PC-3 (cell line): ENCODE data around the gene RREB1. TPM values are rescaled to one million over a fixed set of nuclear protein-coding genes. Genes with fewer than 3 reads are reported as not detected.

Experiments used
- ATAC-seq: fragments of 200-7000 bp; cut with Tn5 transposase; 2 replicates; pipeline ENCODE4 v1.9.1; 2020; ENCODE audit warnings: mild to moderate bottlenecking, moderate library complexity
- BruUV-seq: library from RNA; stranded (reverse); fragments of 400-500 nt; replicated peaks from 2 replicates; lab custom pipeline; 2021; lab: Mats Ljungman, UMichigan
- CTCF ChIA-PET: fragments of 300-600 bp; sonication (Branson Sonifier 250); formaldehyde crosslinking; loops from one replicate; lab custom pipeline; 2022; ENCODE audit warnings: antibody characterized with exemption; lab: Charles Lee
- POLR2A ChIA-PET: fragments of 300-600 bp; sonication (Branson Sonifier 250); formaldehyde crosslinking; loops from one replicate; lab custom pipeline; 2022; ENCODE audit warnings: antibody characterized with exemption; ENCODE audit not compliant: unreplicated experiment; lab: Charles Lee
- DNase-seq: peaks from one replicate; pipeline ENCODE4 v3.0.0-alpha.2; 2015
- H2AFZ ChIP-seq: fragments of 300-600 bp; sonication (generic); 2 replicates; pipeline ENCODE4 v1.6.0; 2016; ENCODE audit warnings: antibody characterized with exemption, low read length
- H3F3A ChIP-seq: fragments of 300-600 bp; sonication (generic); one replicate; pipeline ENCODE4 v1.6.0; 2017; ENCODE audit warnings: antibody characterized with exemption, low read length, control low read depth, mild to moderate bottlenecking; ENCODE audit not compliant: unreplicated experiment
- H3K27ac ChIP-seq: fragments of 300-600 bp; sonication (generic); 2 replicates; pipeline ENCODE4 v1.5.1; 2016; ENCODE audit warnings: mild to moderate bottlenecking, low read length
- H3K27me3 ChIP-seq: fragments of 300-600 bp; sonication (generic); 2 replicates; pipeline ENCODE4 v1.6.1; 2016; ENCODE audit warnings: low read length, mixed read lengths
- H3K36me3 ChIP-seq: fragments of 300-600 bp; sonication (generic); 2 replicates; pipeline ENCODE4 v1.6.1; 2016; ENCODE audit warnings: low read depth, mixed run types, low read length, mixed read lengths
- H3K4me1 ChIP-seq: fragments of 300-600 bp; sonication (generic); 2 replicates; pipeline ENCODE4 v1.5.1; 2016; ENCODE audit warnings: low read length; ENCODE audit not compliant: insufficient read depth
- H3K4me2 ChIP-seq: fragments of 300-600 bp; sonication (generic); 2 replicates; pipeline ENCODE4 v1.6.0; 2016; ENCODE audit warnings: low read length
- H3K4me3 ChIP-seq: fragments of 300-600 bp; sonication (generic); 2 replicates; pipeline ENCODE4 v1.5.1; 2016; ENCODE audit warnings: mild to moderate bottlenecking, low read length, mixed read lengths
- H3K79me2 ChIP-seq: fragments of 300-600 bp; sonication (generic); 2 replicates; pipeline ENCODE4 v1.6.1; 2017; ENCODE audit warnings: low read length, mixed read lengths
- H3K9ac ChIP-seq: fragments of 300-600 bp; sonication (generic); 2 replicates; pipeline ENCODE4 v1.6.0; 2016; ENCODE audit warnings: mild to moderate bottlenecking, low read length
- H3K9me2 ChIP-seq: fragments of 300-600 bp; sonication (generic); replicated peaks from 2 replicates; pipeline ENCODE4 v1.6.1; 2016; ENCODE audit warnings: mixed run types, low read length, mixed read lengths
- H3K9me3 ChIP-seq: fragments of 300-600 bp; sonication (generic); 2 replicates; pipeline ENCODE4 v1.6.1; 2016; ENCODE audit warnings: low read length, mixed read lengths
- H4K20me1 ChIP-seq: fragments of 300-600 bp; sonication (generic); 2 replicates; pipeline ENCODE4 v1.6.1; 2016; ENCODE audit warnings: low read length, mixed read lengths
- EZH2 ChIP-seq: fragments of 300-600 bp; sonication (generic); IDR thresholded peaks from one replicate; pipeline ENCODE4 v1.6.1; 2017; ENCODE audit warnings: antibody characterized with exemption, mild to moderate bottlenecking, low read length; ENCODE audit not compliant: unreplicated experiment
- EZH2phosphoT487 ChIP-seq: fragments of 300-600 bp; sonication (generic); IDR thresholded peaks from 2 replicates; pipeline ENCODE4 v1.6.1; 2018; ENCODE audit warnings: mild to moderate bottlenecking, antibody characterized with exemption, low read length, borderline replicate concordance
- intact Hi-C: fragments of 100-400 bp; cut with micrococcal nuclease; formaldehyde crosslinking; loops from 2 replicates; pipeline ENCODE4 v1.9.0; 2023
- total RNA-seq: library from RNA; depleted of rRNA; stranded (reverse); fragments of >200 nt; gene quantifications from 2 replicates; pipeline ENCODE4 v1.2.3, GENCODE V29; 2014
- TF ChIP-seq, protein P1 (sequence below): fragments of 300-600 bp; sonication (generic); conservative IDR thresholded peaks from 2 replicates; pipeline ENCODE4 v1.5.1; 2017; ENCODE audit warnings: antibody characterized with exemption, low read depth, mild to moderate bottlenecking, low read length

The RREB1 gene
- total RNA-seq, 1 experiment from 2014 or later, result 26.0 TPM

GRCh38 chr6:7140631-7141378, 33.0 kb downstream of the RREB1 start:
- peak; percentile 68 for DNase-seq
- ATAC-seq, result peak; percentile 83
- H3K79me2 ChIP-seq, result peaks cover 98% of the 10 kb centered on the region
- peaks cover 52% of the 10 kb centered on the region for H3K4me1 ChIP-seq
- H3K9ac ChIP-seq, result peak overlapping the region; percentile 84
- ChIA-PET POLR2A (no interaction called here), CTCF (no interaction called here)
- H3F3A ChIP-seq, result no peaks in the 10 kb centered on the region
- no peaks in the 10 kb centered on the region for H3K9me3 ChIP-seq
- intact Hi-C loops, result loop anchor here (5.0 kb wide), 2 partner anchors 34 to 454 kb away; partner anchors contain the start of gene RREB1
- H4K20me1 ChIP-seq, result peaks cover 3% of the 10 kb centered on the region; the same call in 1 of the 2 replicates
- peak overlapping the region; percentile 74 for H3K4me3 ChIP-seq
- no peaks in the 10 kb centered on the region for H3K9me2 ChIP-seq
- peak overlapping the region; percentile 93 for H3K4me2 ChIP-seq
- no TSS peak for BruUV-seq
- peak overlapping the region; percentile 71 for H3K27ac ChIP-seq
- peak overlapping the region; percentile 68 for H2AFZ ChIP-seq
- no peaks in the 10 kb centered on the region for H3K27me3 ChIP-seq
- no peaks in the 10 kb centered on the region for H3K36me3 ChIP-seq
- TF ChIP-seq EZH2phosphoT487, result no peak
- no peak for TF ChIP-seq EZH2
- TF ChIP-seq, protein P1, sequence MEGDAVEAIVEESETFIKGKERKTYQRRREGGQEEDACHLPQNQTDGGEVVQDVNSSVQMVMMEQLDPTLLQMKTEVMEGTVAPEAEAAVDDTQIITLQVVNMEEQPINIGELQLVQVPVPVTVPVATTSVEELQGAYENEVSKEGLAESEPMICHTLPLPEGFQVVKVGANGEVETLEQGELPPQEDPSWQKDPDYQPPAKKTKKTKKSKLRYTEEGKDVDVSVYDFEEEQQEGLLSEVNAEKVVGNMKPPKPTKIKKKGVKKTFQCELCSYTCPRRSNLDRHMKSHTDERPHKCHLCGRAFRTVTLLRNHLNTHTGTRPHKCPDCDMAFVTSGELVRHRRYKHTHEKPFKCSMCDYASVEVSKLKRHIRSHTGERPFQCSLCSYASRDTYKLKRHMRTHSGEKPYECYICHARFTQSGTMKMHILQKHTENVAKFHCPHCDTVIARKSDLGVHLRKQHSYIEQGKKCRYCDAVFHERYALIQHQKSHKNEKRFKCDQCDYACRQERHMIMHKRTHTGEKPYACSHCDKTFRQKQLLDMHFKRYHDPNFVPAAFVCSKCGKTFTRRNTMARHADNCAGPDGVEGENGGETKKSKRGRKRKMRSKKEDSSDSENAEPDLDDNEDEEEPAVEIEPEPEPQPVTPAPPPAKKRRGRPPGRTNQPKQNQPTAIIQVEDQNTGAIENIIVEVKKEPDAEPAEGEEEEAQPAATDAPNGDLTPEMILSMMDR, result no peak

DNA sequence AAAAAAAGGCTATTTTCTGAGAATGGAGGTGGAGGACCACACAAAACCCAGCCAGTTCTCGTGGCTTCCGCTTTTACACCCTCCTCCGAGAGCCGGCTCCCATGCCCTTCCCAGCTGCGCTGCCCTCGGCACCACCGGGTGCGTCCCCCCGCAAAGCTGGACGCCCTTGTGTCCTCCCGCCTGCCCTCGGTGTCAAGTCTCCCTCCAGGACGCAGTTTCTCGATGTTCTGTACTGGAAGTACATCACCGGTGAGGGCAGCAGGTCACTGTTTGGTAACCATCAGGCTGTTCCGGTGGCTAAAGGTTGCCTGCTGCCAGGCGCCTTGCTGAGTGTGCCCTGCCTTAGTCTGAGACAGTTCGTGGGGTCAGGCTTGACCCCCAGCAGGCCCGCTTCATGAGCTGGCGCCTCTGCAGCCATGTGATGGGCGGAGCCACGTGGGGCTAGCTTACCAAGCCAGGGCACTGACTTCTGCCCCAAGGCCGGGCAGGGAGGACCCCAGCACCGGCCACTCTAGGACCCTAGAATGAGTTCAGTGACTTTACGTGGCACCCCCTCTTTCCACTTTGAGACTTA, 34.6 kb downstream of the RREB1 start:
- no peaks in the 10 kb centered on the region for H3K27me3 ChIP-seq
- no peak overlapping the region for H3K9ac ChIP-seq
- H3K9me3 ChIP-seq, result no peaks in the 10 kb centered on the region
- ATAC-seq (no peak), DNase-seq (no peak)
- TF ChIP-seq, protein P1, result no peak
- TF ChIP-seq EZH2phosphoT487, result no peak
- TF ChIP-seq EZH2, result no peak
- H3K79me2 ChIP-seq, result peaks cover 98% of the 10 kb centered on the region
- H3K4me2 ChIP-seq, result no peak overlapping the region
- no peaks in the 10 kb centered on the region for H3F3A ChIP-seq
- CTCF ChIA-PET, result no interaction called here
- peaks cover 67% of the 10 kb centered on the region for H3K4me1 ChIP-seq
- no peak overlapping the region for H2AFZ ChIP-seq
- H4K20me1 ChIP-seq, result 0 out of 2 replicates have a peak, but pooled peaks cover 3% of the 10 kb centered on the region
- no peak overlapping the region for H3K4me3 ChIP-seq
- H3K36me3 ChIP-seq, result no peaks in the 10 kb centered on the region
- no TSS peak for BruUV-seq
- intact Hi-C loops, result loop anchor here (5.0 kb wide), 2 partner anchors 35 to 455 kb away; partner anchors contain the start of gene RREB1
- no peak overlapping the region for H3K27ac ChIP-seq
- POLR2A ChIA-PET, result no interaction called here
- H3K9me2 ChIP-seq, result no peaks in the 10 kb centered on the region
